SU-DHL-6 (cell line): ENCODE measurements around the gene NTF4.
"Not testable (repeated sequence)": the region's sequence is repeated elsewhere in the genome, so short reads cannot be mapped to it uniquely, and the experiment has no call there.

Experiments
- H2AFZ ChIP-seq: fragments of 200-600 bp; sonication (generic); 2 replicates; pipeline ENCODE4 v1.6.1; 2014; ENCODE audit warnings: low read depth, mild to moderate bottlenecking, moderate library complexity, mixed read lengths, antibody characterized with exemption, low read length; ENCODE audit not compliant: severe bottlenecking
- H3F3A ChIP-seq: fragments of 200-600 bp; shearing (Covaris generic); 2 replicates; pipeline ENCODE4 v1.6.0; 2016; ENCODE audit warnings: antibody characterized with exemption, mild to moderate bottlenecking; ENCODE audit not compliant: insufficient read depth
- H3K27ac ChIP-seq: fragments of 200-600 bp; sonication (generic); 2 replicates; pipeline ENCODE4 v1.5.1; 2016; ENCODE audit warnings: low read depth, mild to moderate bottlenecking, low read length, moderate library complexity, mixed read lengths
- H3K27me3 ChIP-seq: fragments of 200-600 bp; sonication (generic), shearing (Covaris generic); 2 replicates; pipeline ENCODE4 v1.6.0; 2014; ENCODE audit warnings: mild to moderate bottlenecking, low read length
- H3K36me3 ChIP-seq: fragments of 200-600 bp; sonication (generic); 2 replicates; pipeline ENCODE4 v1.6.1; 2014; ENCODE audit warnings: mild to moderate bottlenecking, low read length, mixed read lengths
- H3K4me2 ChIP-seq: fragments of 300-600, 200-600 bp; shearing (Covaris generic), sonication (generic); 2 replicates; pipeline ENCODE4 v1.6.0; 2014; ENCODE audit warnings: low read length, low read depth, mild to moderate bottlenecking; ENCODE audit not compliant: poor library complexity, severe bottlenecking
- H3K4me3 ChIP-seq: fragments of 200-600 bp; sonication (generic); 2 replicates; pipeline ENCODE4 v1.5.1; 2014; ENCODE audit warnings: antibody characterized with exemption, low read length, mild to moderate bottlenecking, mixed read lengths; ENCODE audit not compliant: insufficient read depth, poor library complexity, severe bottlenecking
- H3K79me2 ChIP-seq: fragments of 200-600 bp; sonication (generic); 2 replicates; pipeline ENCODE4 v1.6.1; 2014; ENCODE audit warnings: mild to moderate bottlenecking, low read length, moderate library complexity; ENCODE audit not compliant: insufficient read depth
- H3K9ac ChIP-seq: fragments of 200-600 bp; sonication (generic); 2 replicates; pipeline ENCODE4 v1.7.0; 2014; ENCODE audit warnings: mild to moderate bottlenecking, low read length
- H3K9me2 ChIP-seq: fragments of 200-600 bp; sonication (generic); replicated peaks from 2 replicates; pipeline ENCODE4 v1.6.1; 2014; ENCODE audit warnings: low read length; ENCODE audit not compliant: insufficient read depth
- H3K9me3 ChIP-seq: fragments of 200-600 bp; sonication (generic); 2 replicates; pipeline ENCODE4 v1.6.1; 2014; ENCODE audit warnings: low read length, mixed read lengths; ENCODE audit not compliant: insufficient read depth
- H4K20me1 ChIP-seq: fragments of 200-600 bp; sonication (generic); 2 replicates; pipeline ENCODE4 v1.6.1; 2014; ENCODE audit warnings: low read depth, mild to moderate bottlenecking, antibody characterized with exemption, low read length, moderate library complexity, mixed read lengths
- EZH2phosphoT487 ChIP-seq: fragments of 200-600 bp; sonication (generic), shearing (Covaris generic); conservative IDR thresholded peaks from 2 replicates; pipeline ENCODE4 v1.6.1; 2018; ENCODE audit warnings: mild to moderate bottlenecking, antibody characterized with exemption, low read length, moderate library complexity, mixed read lengths
- TF ChIP-seq, protein P1 (sequence below): fragments of 200-600 bp; sonication (generic); IDR thresholded peaks from one replicate; pipeline ENCODE4 v1.5.1; 2017; ENCODE audit warnings: antibody characterized with exemption, mild to moderate bottlenecking, low read length, moderate library complexity; ENCODE audit not compliant: insufficient read depth, poor library complexity, severe bottlenecking

Gene NTF4

DNA sequence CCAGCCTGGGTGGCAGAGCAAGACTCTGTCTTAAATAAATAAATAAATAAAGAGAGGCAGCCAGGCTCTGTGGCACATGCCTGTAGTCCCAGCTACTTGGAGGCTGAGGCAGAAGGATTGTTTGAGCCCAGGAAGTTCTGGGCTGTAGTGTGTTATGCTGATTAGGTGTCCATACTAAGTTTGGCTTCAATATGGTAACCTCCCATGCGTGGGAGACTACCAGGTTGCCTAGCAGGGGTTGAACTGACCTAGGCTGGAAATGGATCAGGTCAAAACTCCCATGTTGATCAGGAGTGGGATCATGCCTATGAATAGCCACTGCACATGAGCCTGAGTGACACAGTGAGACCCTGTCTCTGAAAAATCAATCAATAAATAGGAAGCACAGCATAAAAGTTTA lies 16.7 kb upstream of the NTF4 start:
- Histone ChIP-seq H2AFZ (no peak overlapping the region), H3K79me2 (peaks cover 10% of the 10 kb centered on the region), H3K36me3 (peaks cover 3% of the 10 kb centered on the region; the same call in 1 of the 2 replicates), H3K9ac (no peak overlapping the region), H3K27ac (no peak overlapping the region), H3K4me2 (no peak overlapping the region), H3F3A (no peaks in the 10 kb centered on the region), H3K9me3 (no peaks in the 10 kb centered on the region), H3K9me2 (no peaks in the 10 kb centered on the region), H4K20me1 (peaks cover 5% of the 10 kb centered on the region), H3K27me3 (no peaks in the 10 kb centered on the region), H3K4me3 (no peak overlapping the region)
- no peak for TF ChIP-seq EZH2phosphoT487
- TF ChIP-seq, protein P1, sequence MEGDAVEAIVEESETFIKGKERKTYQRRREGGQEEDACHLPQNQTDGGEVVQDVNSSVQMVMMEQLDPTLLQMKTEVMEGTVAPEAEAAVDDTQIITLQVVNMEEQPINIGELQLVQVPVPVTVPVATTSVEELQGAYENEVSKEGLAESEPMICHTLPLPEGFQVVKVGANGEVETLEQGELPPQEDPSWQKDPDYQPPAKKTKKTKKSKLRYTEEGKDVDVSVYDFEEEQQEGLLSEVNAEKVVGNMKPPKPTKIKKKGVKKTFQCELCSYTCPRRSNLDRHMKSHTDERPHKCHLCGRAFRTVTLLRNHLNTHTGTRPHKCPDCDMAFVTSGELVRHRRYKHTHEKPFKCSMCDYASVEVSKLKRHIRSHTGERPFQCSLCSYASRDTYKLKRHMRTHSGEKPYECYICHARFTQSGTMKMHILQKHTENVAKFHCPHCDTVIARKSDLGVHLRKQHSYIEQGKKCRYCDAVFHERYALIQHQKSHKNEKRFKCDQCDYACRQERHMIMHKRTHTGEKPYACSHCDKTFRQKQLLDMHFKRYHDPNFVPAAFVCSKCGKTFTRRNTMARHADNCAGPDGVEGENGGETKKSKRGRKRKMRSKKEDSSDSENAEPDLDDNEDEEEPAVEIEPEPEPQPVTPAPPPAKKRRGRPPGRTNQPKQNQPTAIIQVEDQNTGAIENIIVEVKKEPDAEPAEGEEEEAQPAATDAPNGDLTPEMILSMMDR, result no peak

DNA sequence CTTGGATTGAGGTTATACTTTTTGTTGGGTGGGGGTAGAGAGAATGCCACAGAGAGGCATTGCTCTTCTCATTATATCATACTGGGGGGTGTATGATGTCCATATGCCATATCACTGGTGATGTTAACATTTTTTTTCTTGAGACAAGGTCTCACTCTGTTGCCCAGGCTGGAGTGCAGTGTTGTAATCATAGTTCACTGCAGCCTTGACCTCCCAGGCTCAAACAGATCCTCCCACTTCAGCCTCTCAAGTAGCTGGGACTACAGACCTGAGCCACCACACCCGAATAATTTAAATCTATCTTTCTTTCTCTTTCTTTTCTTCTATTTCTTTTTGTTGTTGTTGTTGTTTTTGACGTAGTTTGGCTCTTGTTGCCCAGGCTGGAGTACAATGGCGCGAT lies 15.8 kb upstream of the NTF4 start:
- Histone ChIP-seq H3F3A (no peaks in the 10 kb centered on the region), H3K79me2 (peaks cover 1% of the 10 kb centered on the region), H4K20me1 (no peaks in the 10 kb centered on the region), H3K27me3 (no peaks in the 10 kb centered on the region), H3K4me2 (no peak overlapping the region), H3K9me3 (no peaks in the 10 kb centered on the region), H2AFZ (no peak overlapping the region), H3K9ac (no peak overlapping the region), H3K36me3 (no peaks in the 10 kb centered on the region), H3K4me3 (no peak overlapping the region), H3K9me2 (no peaks in the 10 kb centered on the region), H3K27ac (no peak overlapping the region)
- TF ChIP-seq EZH2phosphoT487, result no peak
- TF ChIP-seq, protein P1, result no peak

DNA sequence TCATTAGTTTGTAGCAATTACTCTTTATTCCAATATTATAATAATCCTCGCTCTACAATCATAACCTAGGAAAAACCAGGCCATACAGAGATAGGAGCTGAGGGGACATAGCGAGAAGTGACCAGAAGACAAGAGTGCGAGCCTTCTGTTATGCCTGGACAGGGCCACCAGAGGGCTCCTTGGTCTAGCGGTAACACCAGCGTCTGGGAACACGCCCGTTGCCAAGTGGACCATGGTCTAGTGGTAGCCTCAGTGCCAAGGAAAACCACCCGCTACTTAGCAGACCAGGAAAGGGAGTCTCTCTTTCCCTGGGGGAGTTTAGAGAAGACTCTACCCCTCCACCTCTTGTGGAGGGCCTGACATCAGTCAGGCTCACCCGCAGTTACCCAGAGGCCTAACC lies 10.3 kb upstream of the NTF4 start:
- H3K36me3 ChIP-seq, H2AFZ ChIP-seq, H3K9me3 ChIP-seq, H4K20me1 ChIP-seq, H3K4me3 ChIP-seq, H3F3A ChIP-seq, H3K9me2 ChIP-seq, H3K79me2 ChIP-seq, H3K27me3 ChIP-seq, H3K27ac ChIP-seq, H3K9ac ChIP-seq, H3K4me2 ChIP-seq: not testable (repeated sequence)

DNA sequence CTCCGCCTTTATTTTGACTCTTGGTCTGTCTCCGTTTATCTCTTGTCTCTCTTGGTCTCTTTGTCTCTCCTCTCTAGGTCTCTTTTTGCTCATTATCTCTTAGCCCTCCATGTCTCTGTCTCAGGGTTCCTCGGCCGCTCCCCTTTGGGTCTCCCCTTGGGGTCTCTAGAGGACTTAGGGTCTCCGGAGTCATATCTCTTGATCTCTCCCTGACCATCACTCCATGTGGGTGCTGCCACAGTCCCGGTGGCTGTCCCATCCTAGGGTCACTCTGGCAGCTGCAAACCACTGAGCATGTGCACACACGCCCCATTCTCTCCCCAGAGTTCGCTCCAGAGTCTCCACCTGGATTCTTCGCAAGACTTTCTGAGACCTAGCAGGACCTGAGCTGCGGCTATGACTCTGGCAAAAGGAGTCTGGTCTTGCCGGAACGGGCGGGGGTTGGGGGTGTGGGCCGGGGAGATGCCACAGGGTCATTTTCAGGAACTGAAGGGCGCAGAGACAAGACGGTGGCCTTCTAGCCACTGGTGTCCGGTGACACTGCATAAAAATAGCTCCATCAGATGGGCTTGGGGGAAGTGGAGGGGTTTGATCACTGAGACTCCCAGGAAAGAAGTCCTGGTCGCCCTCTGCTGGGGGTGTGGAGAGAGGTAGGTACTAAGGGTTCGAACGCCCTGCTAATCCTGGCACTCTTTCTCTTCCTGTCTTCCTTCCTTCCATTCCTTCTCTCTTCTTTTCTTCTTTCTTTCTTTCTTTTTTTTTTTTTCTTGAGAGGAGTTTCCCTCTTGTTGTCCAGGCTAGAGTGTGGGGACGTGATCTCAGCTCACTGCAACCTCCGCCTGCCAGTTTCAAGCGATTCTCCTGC lies 9.1 kb upstream of the NTF4 start:
- H3K4me2 ChIP-seq, result no peak overlapping the region

More for the DNA sequence above, 9.1 kb upstream of the NTF4 start:
- no peaks in the 10 kb centered on the region for H3K27me3 ChIP-seq
- no peak overlapping the region for H3K9ac ChIP-seq
- no peaks in the 10 kb centered on the region for H3F3A ChIP-seq
- no peaks in the 10 kb centered on the region for H3K79me2 ChIP-seq
- H3K36me3 ChIP-seq, result no peaks in the 10 kb centered on the region
- H2AFZ ChIP-seq, result no peak overlapping the region
- H3K27ac ChIP-seq, result no peak overlapping the region
- no peaks in the 10 kb centered on the region for H3K9me3 ChIP-seq
- H3K9me2 ChIP-seq, result no peaks in the 10 kb centered on the region
- H4K20me1 ChIP-seq, result no peaks in the 10 kb centered on the region
- TF ChIP-seq, protein P1, result no peak
- no peak for TF ChIP-seq EZH2phosphoT487
- H3K4me3 ChIP-seq, result no peak overlapping the region
